CD14-positive monocyte (primary cell): ENCODE measurements around the gene EMILIN1. TPM values are rescaled to one million over a fixed set of nuclear protein-coding genes. Genes with fewer than 3 reads are reported as not detected.

ENCODE experiments used
- DNase-seq, 3 donors: peaks; one replicate each; pipeline ENCODE4 v3.0.0-alpha.2; 2011 to 2022
- H2AFZ ChIP-seq: 2 replicates; pipeline ENCODE4 v1.6.0; 2012; ENCODE audit warnings: mild to moderate bottlenecking, low read depth, low read length, inconsistent platforms; ENCODE audit not compliant: insufficient read depth, poor library complexity, severe bottlenecking
- H3K27ac ChIP-seq, 2 donors: 1 replicate in 1 of 2; 2 replicates in 1 of 2; pipeline ENCODE4 v1.5.1; 2012 to 2013; ENCODE audit warnings: low read length in 2 of 2, control low read depth in 1 of 2, inconsistent platforms in 1 of 2, low read depth in 1 of 2, mild to moderate bottlenecking in 1 of 2
- H3K27me3 ChIP-seq, 2 donors: one replicate each; pipeline versions ENCODE4 v1.6.0 to v1.6.1; 2011 to 2013; ENCODE audit warnings: low read length in 2 of 2; ENCODE audit not compliant: control insufficient read depth in 2 of 2, insufficient read depth in 2 of 2
- H3K36me3 ChIP-seq, 2 donors: replicated peaks in 1 of 2; 1 replicate in 1 of 2; 2 replicates in 1 of 2; pipeline versions ENCODE4 v1.5.1 to v1.6.1; 2012 to 2013; ENCODE audit warnings: low read length in 2 of 2, control low read depth in 1 of 2, inconsistent platforms in 1 of 2, mild to moderate bottlenecking in 1 of 2; ENCODE audit not compliant: insufficient read depth in 2 of 2, control insufficient read depth in 1 of 2
- H3K4me1 ChIP-seq, 2 donors: 1 replicate in 1 of 2; 2 replicates in 1 of 2; pipeline versions ENCODE4 v1.5.1 to v1.6.1; 2012 to 2013; ENCODE audit warnings: low read length in 2 of 2, control low read depth in 1 of 2, inconsistent platforms in 1 of 2, mild to moderate bottlenecking in 1 of 2, moderate library complexity in 1 of 2; ENCODE audit not compliant: insufficient read depth in 2 of 2, control insufficient read depth in 1 of 2
- H3K4me2 ChIP-seq: replicated peaks from 2 replicates; pipeline ENCODE3; 2012; ENCODE audit warnings: low read length, moderate library complexity, mild to moderate bottlenecking; ENCODE audit not compliant: poor library complexity, severe bottlenecking; ENCODE audit errors: extremely low read depth
- H3K4me3 ChIP-seq, 3 experiments: fragments of 200-600 bp in 1 of 3; sonication (generic) in 1 of 3; replicated peaks in 1 of 3; 1 replicate in 2 of 3; 2 replicates in 1 of 3; pipeline ENCODE4 v1.5.1; 2011 to 2013; ENCODE audit warnings: low read length in 3 of 3, mild to moderate bottlenecking in 3 of 3, control low read depth in 2 of 3, low read depth in 2 of 3, inconsistent platforms in 1 of 3, moderate library complexity in 1 of 3
- H3K79me2 ChIP-seq: 2 replicates; pipeline ENCODE4 v1.6.0; 2012; ENCODE audit warnings: mild to moderate bottlenecking, control low read depth, inconsistent platforms, low read length, moderate library complexity; ENCODE audit not compliant: insufficient read depth
- H3K9ac ChIP-seq: 2 replicates; pipeline ENCODE4 v1.6.0; 2017; ENCODE audit warnings: low read length, mild to moderate bottlenecking; ENCODE audit not compliant: insufficient read depth, poor library complexity, severe bottlenecking
- H3K9me3 ChIP-seq, 2 donors: replicated peaks in 1 of 2; 1 replicate in 1 of 2; 2 replicates in 1 of 2; pipeline versions ENCODE4 v1.5.1 to v1.6.1; 2012 to 2013; ENCODE audit warnings: low read length in 2 of 2, control low read depth in 1 of 2; ENCODE audit not compliant: control insufficient read depth in 1 of 2, insufficient read depth in 1 of 2
- H4K20me1 ChIP-seq: 2 replicates; pipeline ENCODE4 v1.6.0; 2012; ENCODE audit warnings: mild to moderate bottlenecking, low read length, control low read depth, moderate library complexity; ENCODE audit not compliant: insufficient read depth
- H3K27ac Mint-ChIP-seq, 7 donors: one replicate each; pipeline ENCODE4 v1.8.0; 2020; ENCODE audit warnings: mild to moderate bottlenecking in 7 of 7, mixed read lengths in 7 of 7, moderate library complexity in 6 of 7, inconsistent platforms in 2 of 7
- H3K27me3 Mint-ChIP-seq, 3 donors: one replicate each; pipeline ENCODE4 v1.8.0; 2021 to 2022; ENCODE audit warnings: low read depth in 3 of 3, mild to moderate bottlenecking in 3 of 3, mixed read lengths in 3 of 3, moderate library complexity in 3 of 3, inconsistent platforms in 1 of 3
- H3K36me3 Mint-ChIP-seq, 2 donors: one replicate each; pipeline ENCODE4 v1.8.0; 2020; ENCODE audit warnings: mixed read lengths in 2 of 2, inconsistent platforms in 1 of 2, mild to moderate bottlenecking in 1 of 2
- H3K4me1 Mint-ChIP-seq: one replicate; pipeline ENCODE4 v1.8.0; 2020; ENCODE audit warnings: mild to moderate bottlenecking, mixed read lengths
- H3K4me3 Mint-ChIP-seq, 2 donors: one replicate each; pipeline ENCODE4 v1.8.0; 2020; ENCODE audit warnings: mild to moderate bottlenecking in 2 of 2, mixed read lengths in 2 of 2, moderate library complexity in 1 of 2
- H3K9me3 Mint-ChIP-seq, 7 donors: one replicate each; pipeline ENCODE4 v1.8.0; 2020 to 2022; ENCODE audit warnings: mixed read lengths in 7 of 7, mild to moderate bottlenecking in 6 of 7, moderate library complexity in 6 of 7, inconsistent platforms in 2 of 7
- WGBS: methylation state at CpG from one replicate; pipeline ENCODE4 v1.1.5; 2013; ENCODE audit warnings: missing lambda C conversion rate; ENCODE audit not compliant: insufficient coverage; 5-methylcytosine and 5-hydroxymethylcytosine counted together
- intact Hi-C, 2 donors: fragments of 100-400 bp; cut with micrococcal nuclease; formaldehyde crosslinking; loops; one replicate each; pipeline versions ENCODE4 v1.15.0 to v1.15.1; 2023
- polyA plus RNA-seq, 3 donors: library from polyadenylated mRNA; depleted of rRNA in 1 of 3; unstranded in 2 of 3; stranded (reverse) in 1 of 3; fragments of 300-500 nt in 2 of 3; fragments of >200 nt in 1 of 3; fragmentation: Illumina TruSeq in 2 of 3; gene quantifications; 1 replicate in 2 of 3; 2 replicates in 1 of 3; pipeline ENCODE4 v1.2.3, GENCODE V29; 2012 to 2021
- TF ChIP-seq, protein P1 (sequence below): fragments of 200-600 bp; IDR thresholded peaks from one replicate; pipeline ENCODE4 v1.8.0; 2022; ENCODE audit warnings: antibody characterized with exemption, mild to moderate bottlenecking

The EMILIN1 gene
- polyA plus RNA-seq, 3 donors, result 0.43 to 1.0 (median 0.44) TPM

DNA sequence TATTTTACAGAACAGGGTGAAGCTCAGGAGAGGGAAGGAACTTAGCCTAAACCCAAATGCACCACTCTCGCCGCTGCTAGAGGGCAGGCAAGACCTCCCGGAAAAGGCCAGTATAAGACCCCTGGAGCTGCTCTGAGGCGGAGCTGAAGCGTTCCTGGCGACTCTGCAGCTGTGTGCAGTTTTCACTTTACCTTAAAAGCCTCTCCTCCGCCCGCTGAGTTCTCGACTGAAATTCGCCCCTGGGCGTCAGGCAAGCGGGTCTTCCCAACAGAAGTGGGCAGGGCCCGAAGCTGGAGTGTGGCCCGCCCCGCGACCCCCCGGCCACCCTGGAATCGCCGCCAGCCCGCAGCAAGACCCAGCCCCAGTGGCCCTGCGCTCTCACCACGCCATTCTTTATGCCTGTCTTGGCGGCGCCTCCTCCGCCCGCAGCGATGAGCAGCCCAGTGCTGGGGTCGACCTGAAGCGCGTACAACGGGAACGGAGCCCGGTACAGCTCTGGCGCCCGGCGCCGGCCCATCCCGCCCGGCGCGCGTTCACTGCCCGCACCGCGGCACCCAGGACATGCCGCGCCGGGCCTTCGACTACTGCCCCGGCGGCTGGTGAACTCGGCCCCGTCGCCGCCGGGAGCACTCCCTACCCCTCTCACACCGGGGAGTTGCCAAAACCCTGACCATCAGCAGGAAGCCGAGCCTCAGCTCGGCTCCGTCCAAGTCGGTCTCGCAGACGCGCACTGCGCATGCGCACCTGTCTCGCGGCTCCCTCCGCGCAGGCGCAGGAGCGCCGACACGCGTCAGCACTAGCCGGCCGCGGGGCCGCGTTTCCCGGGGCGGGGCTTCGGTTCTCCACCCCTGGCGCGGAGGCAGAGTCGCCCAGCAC is 55.7 kb downstream of the EMILIN1 start, which contains the start of gene PREB:
TSS of gene PREB (minus strand) at position 732 of the 876 bp plus-strand sequence. CDS start at position 517, 215 bp downstream.
- H3K27me3 Mint-ChIP-seq, result peaks cover 0 to 9% (median 4%) of the 10 kb centered on the region in 3 donors
- H3K4me3 Mint-ChIP-seq, result peak within 1 kb of the TSS; percentile 88 to 95
- no peaks in the 10 kb centered on the region for H3K9me3 Mint-ChIP-seq
- Histone ChIP-seq H3K27ac (peak within 1 kb of the TSS; percentile 34 to 95), H3K4me1 (peaks cover 19% of the 10 kb centered on the region in 2 donors), H3K4me3 (peak within 1 kb of the TSS; percentile 77 to 98 (median 81)), H4K20me1 (peaks cover 19% of the 10 kb centered on the region), H3K79me2 (peaks cover 18% of the 10 kb centered on the region), H2AFZ (peak within 1 kb of the TSS; percentile 81), H3K4me2 (peak within 1 kb of the TSS; percentile 93), H3K9ac (peak within 1 kb of the TSS; percentile 99), H3K27me3 (no peaks in the 10 kb centered on the region), H3K36me3 (peaks cover 33 to 38% of the 10 kb centered on the region in 2 donors), H3K9me3 (no peaks in the 10 kb centered on the region)
- WGBS, result under 1% methylated on average over 84 of the region's 86 CpGs
- intact Hi-C loops, result loop anchor here (1.0 to 5.0 kb wide), 3 partner anchors 37 to 83 kb away; partner anchors contain the start of genes ATRAID (in 1 of the 2), CAD (in 1 of the 2) and SLC5A6 (in 1 of the 2)
- TF ChIP-seq, protein P1, sequence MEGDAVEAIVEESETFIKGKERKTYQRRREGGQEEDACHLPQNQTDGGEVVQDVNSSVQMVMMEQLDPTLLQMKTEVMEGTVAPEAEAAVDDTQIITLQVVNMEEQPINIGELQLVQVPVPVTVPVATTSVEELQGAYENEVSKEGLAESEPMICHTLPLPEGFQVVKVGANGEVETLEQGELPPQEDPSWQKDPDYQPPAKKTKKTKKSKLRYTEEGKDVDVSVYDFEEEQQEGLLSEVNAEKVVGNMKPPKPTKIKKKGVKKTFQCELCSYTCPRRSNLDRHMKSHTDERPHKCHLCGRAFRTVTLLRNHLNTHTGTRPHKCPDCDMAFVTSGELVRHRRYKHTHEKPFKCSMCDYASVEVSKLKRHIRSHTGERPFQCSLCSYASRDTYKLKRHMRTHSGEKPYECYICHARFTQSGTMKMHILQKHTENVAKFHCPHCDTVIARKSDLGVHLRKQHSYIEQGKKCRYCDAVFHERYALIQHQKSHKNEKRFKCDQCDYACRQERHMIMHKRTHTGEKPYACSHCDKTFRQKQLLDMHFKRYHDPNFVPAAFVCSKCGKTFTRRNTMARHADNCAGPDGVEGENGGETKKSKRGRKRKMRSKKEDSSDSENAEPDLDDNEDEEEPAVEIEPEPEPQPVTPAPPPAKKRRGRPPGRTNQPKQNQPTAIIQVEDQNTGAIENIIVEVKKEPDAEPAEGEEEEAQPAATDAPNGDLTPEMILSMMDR, result peak; percentile 32
- peak within 1 kb of the TSS; percentile 89 to 96 (median 95) for H3K27ac Mint-ChIP-seq
- peaks cover 18% of the 10 kb centered on the region for H3K4me1 Mint-ChIP-seq
- peak; percentile 94 to 97 (median 96) for DNase-seq
- H3K36me3 Mint-ChIP-seq, result peaks cover 38 to 42% of the 10 kb centered on the region in 2 donors

DNA sequence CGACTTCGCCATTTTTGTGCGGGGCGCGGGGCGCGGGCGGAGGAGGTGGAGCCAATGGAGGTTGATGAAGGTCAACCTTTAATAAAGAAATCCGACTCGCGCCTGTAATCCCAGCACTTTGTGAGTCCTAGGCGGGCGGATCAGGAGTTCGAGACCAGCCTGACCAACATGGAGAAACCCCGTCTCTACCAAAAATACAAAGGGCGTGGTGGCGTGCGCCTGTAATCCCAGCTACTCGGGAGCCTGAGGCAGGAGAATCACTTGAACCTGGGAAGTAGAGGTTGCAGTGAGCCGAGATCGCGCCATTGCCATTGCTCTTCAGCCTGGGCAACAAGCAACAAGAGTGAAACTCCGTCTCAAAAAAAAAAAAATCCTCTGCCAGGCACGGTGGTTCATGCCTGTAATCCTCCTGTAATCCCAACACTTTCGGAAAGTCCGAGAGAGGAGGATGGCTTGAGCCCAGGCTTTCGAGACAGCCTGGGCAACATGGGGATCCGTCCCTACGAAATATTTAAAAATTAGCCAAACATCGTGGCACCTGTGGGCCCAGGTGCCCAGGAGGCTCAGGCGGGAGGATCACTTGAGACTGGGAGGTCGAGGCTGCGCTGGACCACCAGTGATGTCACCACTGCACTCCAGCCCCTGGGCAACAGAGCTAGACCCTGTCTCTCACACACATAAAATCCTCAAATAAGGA is 56.5 kb downstream of the EMILIN1 start:
- H3K4me1 ChIP-seq, result peaks cover 19% of the 10 kb centered on the region in 2 donors
- peaks cover 19% of the 10 kb centered on the region for H4K20me1 ChIP-seq
- no peaks in the 10 kb centered on the region for H3K9me3 ChIP-seq
- H3K79me2 ChIP-seq, result peaks cover 18% of the 10 kb centered on the region
- H3K4me1 Mint-ChIP-seq, result peaks cover 18% of the 10 kb centered on the region
- H3K9me3 Mint-ChIP-seq, result no peaks in the 10 kb centered on the region
- H3K27me3 ChIP-seq, result no peaks in the 10 kb centered on the region
- H3K36me3 ChIP-seq, result peaks cover 29 to 30% of the 10 kb centered on the region in 2 donors
- peak overlapping the region; percentile 74 for H2AFZ ChIP-seq
- H3K27ac ChIP-seq, result peak overlapping the region in 1 of 2 donors; percentile 70
- WGBS, result 61% methylated on average over 29 of the region's 33 CpGs
- H3K27ac Mint-ChIP-seq, result peak overlapping the region; percentile 86 to 96 (median 90)
- DNase-seq, result no peak
- TF ChIP-seq, protein P1, result no peak
- H3K9ac ChIP-seq, result peak overlapping the region; percentile 99
- peak overlapping the region; percentile 88 to 95 for H3K4me3 Mint-ChIP-seq
- H3K36me3 Mint-ChIP-seq, result peaks cover 31 to 35% of the 10 kb centered on the region in 2 donors
- intact Hi-C loops, result loop anchor here (1.0 to 5.0 kb wide), 2 partner anchors 38 to 77 kb away; partner anchors contain the start of genes ATRAID (in 1 of the 2) and SLC5A6 (in 1 of the 2)
- peak overlapping the region in 2 of 3 experiments; percentile 10 to 98 for H3K4me3 ChIP-seq
- H3K4me2 ChIP-seq, result peak overlapping the region; percentile 93
- peaks cover 0 to 9% (median 4%) of the 10 kb centered on the region in 3 donors for H3K27me3 Mint-ChIP-seq
